HTERT RPE-1 (cell line): ENCODE measurements around the gene IL15RA.
"Not testable (repeated sequence)": the region's sequence is repeated elsewhere in the genome, so short reads cannot be mapped to it uniquely, and the experiment has no call there.

Experiments
- in situ Hi-C: fragments of 300-500 bp; cut with MboI; formaldehyde crosslinking; loops from 4 replicates; pipeline ENCODE4 v1.14.3; 2020; ENCODE audit warnings: low sequenced_read_pairs

Gene IL15RA

GRCh38 chr10:6006546-6006945 lies 29.2 kb upstream of the IL15RA start:
- in situ Hi-C loops: no loop called here

GRCh38 chr10:6005856-6006395 lies 28.6 kb upstream of the IL15RA start:
- in situ Hi-C loops: no loop called here

- in situ Hi-C loops: not testable (repeated sequence)
These were observed 27.9 kb upstream of the IL15RA start for GRCh38 chr10:6005161-6005804.

- in situ Hi-C loops: no loop called here
These were observed 25.6 kb upstream of the IL15RA start for GRCh38 chr10:6002809-6003510.

- in situ Hi-C loops: no loop called here
These were observed 22.3 kb upstream of the IL15RA start for GRCh38 chr10:5999440-6000165.

GRCh38 chr10:5996696-5997095 lies 19.4 kb upstream of the IL15RA start:
- in situ Hi-C loops: no loop called here

- in situ Hi-C loops: no loop called here
These were observed 15.1 kb upstream of the IL15RA start for GRCh38 chr10:5992398-5992797.

- in situ Hi-C loops: no loop called here
These were observed 14.4 kb upstream of the IL15RA start for GRCh38 chr10:5991708-5992107.

- in situ Hi-C loops: no loop called here
These were observed 12.4 kb upstream of the IL15RA start for GRCh38 chr10:5989756-5990155.

- in situ Hi-C loops: no loop called here
These were observed 11.1 kb upstream of the IL15RA start for GRCh38 chr10:5988336-5988920.

GRCh38 chr10:5987747-5988146 lies 10.4 kb upstream of the IL15RA start:
- in situ Hi-C loops: no loop called here

- in situ Hi-C loops: no loop called here
These were observed 7.7 kb upstream of the IL15RA start for GRCh38 chr10:5985029-5985428.

- in situ Hi-C loops: no loop called here
These were observed 6.4 kb upstream of the IL15RA start for GRCh38 chr10:5983774-5984173.

GRCh38 chr10:5981529-5981928 lies 4.2 kb upstream of the IL15RA start:
- in situ Hi-C loops: no loop called here

GRCh38 chr10:5978230-5978489 lies 817 bp upstream of the IL15RA start:
- in situ Hi-C loops: no loop called here

GRCh38 chr10:5976512-5977470 lies 552 bp downstream of the IL15RA start:
- in situ Hi-C loops: no loop called here

- in situ Hi-C loops: no loop called here
These were observed 1.5 kb downstream of the IL15RA start for GRCh38 chr10:5975641-5976473.

- in situ Hi-C loops: no loop called here
These were observed 4.3 kb downstream of the IL15RA start for GRCh38 chr10:5973069-5973468.

- in situ Hi-C loops: no loop called here
These were observed 5.5 kb downstream of the IL15RA start for GRCh38 chr10:5971886-5972285.
